ENCODE results near the gene AGO4. TPM values are rescaled to one million over a fixed set of nuclear protein-coding genes. Genes with fewer than 3 reads are reported as not detected.

AGO4 gene
- total RNA-seq, 1 donor from 2014 or later: 21.4 TPM

DNA sequence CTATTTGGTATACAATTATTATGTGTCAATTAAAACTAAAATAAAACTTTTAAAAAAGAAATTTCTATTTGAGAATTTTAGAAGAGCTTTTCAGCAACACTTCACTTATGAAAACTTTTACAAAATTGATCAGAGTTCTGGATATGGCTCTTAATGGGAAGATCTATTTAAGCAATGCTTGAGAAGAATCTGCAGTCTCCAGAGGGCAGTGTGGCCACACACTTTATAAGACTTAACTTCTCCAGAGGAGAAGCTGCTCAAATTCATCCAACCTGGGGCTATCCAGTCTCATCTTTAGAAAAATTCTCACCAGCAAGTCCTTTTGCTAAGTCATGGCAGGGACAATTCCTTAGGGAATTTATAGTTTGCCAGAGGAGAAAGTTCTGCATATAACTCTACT, 50.0 kb downstream of the AGO4 start:
- no peak for DNase-seq (ENCODE audit: extremely low spot score, unreplicated experiment)
- TF ChIP-seq, protein P1, sequence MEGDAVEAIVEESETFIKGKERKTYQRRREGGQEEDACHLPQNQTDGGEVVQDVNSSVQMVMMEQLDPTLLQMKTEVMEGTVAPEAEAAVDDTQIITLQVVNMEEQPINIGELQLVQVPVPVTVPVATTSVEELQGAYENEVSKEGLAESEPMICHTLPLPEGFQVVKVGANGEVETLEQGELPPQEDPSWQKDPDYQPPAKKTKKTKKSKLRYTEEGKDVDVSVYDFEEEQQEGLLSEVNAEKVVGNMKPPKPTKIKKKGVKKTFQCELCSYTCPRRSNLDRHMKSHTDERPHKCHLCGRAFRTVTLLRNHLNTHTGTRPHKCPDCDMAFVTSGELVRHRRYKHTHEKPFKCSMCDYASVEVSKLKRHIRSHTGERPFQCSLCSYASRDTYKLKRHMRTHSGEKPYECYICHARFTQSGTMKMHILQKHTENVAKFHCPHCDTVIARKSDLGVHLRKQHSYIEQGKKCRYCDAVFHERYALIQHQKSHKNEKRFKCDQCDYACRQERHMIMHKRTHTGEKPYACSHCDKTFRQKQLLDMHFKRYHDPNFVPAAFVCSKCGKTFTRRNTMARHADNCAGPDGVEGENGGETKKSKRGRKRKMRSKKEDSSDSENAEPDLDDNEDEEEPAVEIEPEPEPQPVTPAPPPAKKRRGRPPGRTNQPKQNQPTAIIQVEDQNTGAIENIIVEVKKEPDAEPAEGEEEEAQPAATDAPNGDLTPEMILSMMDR (conservative IDR thresholded peaks at IDR 0.05): peak; percentile 44

DNA sequence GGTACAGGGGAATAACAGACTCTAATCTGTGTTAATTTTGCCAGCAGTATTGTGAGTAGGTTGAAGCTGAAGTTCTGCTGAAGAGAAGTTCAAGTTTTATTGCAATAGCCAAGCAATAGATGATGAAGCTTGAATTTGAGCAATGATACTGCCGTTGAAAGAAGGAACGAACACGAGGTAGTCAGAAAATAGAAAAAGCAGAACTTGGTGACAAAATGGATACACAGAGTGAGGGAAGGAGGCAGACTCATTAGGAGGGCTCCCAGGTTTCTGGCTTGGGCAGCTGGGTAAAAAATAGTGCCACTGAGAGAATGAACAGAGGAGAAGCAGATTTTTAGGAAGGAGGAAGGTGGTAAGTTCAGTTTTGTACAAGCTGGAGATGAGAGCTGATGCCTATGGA, 52.9 kb downstream of the AGO4 start:
- Mint-ChIP-seq H3K27me3 (no peaks in the 10 kb centered on the region), H3K9me3 (no peaks in the 10 kb centered on the region), H3K36me3 (peaks cover 6% of the 10 kb centered on the region), H3K27ac (no peak overlapping the region), H3K4me3 (no peak overlapping the region), H3K4me1 (ENCODE audit: unreplicated experiment) (peaks cover 4% of the 10 kb centered on the region)
- no peak for DNase-seq (ENCODE audit: extremely low spot score, unreplicated experiment)
- TF ChIP-seq, protein P1 (conservative IDR thresholded peaks at IDR 0.05): no peak

More for the DNA sequence above, 50.0 kb downstream of the AGO4 start:
- no peak overlapping the region for H3K27ac Mint-ChIP-seq
- no peaks in the 10 kb centered on the region for H3K4me1 Mint-ChIP-seq (ENCODE audit: unreplicated experiment)
- no peaks in the 10 kb centered on the region for H3K9me3 Mint-ChIP-seq
- no peak overlapping the region for H3K4me3 Mint-ChIP-seq
- H3K27me3 Mint-ChIP-seq: no peaks in the 10 kb centered on the region
- H3K36me3 Mint-ChIP-seq: peaks cover 6% of the 10 kb centered on the region

DNA sequence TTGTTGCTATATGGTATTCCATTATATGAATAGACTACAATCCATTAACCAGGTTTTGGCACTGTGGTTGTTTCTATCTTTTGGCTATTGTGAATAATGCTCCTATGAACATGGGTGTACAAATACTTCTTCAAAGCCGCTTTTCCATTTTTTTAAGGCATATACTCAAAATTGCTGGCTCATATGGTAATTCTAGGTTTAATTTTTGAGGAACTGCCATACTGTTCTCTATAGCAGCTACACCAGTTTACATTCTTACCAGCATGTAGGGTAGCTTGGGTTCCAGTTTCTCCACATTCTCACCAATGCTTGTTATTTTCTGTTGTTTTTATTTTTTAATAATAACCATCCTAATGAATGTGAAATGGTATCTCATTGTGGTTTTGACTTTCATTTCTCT, 55.3 kb downstream of the AGO4 start:
- Mint-ChIP-seq H3K27me3 (no peaks in the 10 kb centered on the region), H3K4me3 (no peak overlapping the region), H3K36me3 (no peaks in the 10 kb centered on the region), H3K4me1 (ENCODE audit: unreplicated experiment) (peaks cover 4% of the 10 kb centered on the region), H3K9me3 (no peaks in the 10 kb centered on the region), H3K27ac (no peak overlapping the region)
- no peak for DNase-seq (ENCODE audit: extremely low spot score, unreplicated experiment)
- TF ChIP-seq, protein P1 (conservative IDR thresholded peaks at IDR 0.05): no peak

DNA sequence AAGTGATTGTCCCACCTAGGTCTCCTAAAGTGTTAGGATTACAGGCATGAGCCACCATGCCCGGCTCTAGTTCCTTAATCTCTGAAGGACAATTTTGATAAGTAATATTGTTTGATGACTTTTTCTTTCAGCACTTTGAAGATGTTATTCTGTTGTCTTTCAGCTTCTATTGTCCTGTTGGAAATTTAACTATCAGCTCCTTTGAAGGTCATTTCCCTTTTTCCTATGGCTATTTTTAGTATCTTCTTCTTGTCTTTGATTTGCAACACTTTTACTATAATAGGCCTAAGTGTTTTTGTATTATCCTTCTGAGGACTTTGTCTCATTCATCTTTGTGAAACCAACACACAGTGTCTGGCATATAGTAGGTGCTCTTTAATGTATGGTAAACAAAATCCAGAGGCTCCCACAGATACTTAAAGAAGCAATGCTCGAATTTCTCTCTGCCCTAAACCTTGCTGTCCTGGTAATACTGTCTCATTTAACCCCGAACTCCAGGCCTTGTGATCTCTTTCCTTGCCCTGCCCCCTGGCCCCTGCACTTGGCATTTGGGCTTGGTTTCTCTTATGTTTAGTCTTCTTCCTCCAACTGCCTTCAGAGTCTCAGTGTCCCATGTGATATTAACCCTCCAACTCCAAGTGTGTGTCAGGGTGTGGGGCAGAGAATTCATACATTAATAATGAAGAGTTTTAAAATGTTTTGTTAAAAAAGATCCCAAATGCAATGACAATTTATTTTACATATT, 56.2 kb downstream of the AGO4 start:
- Mint-ChIP-seq H3K27ac (no peak overlapping the region), H3K4me1 (ENCODE audit: unreplicated experiment) (peaks cover 4% of the 10 kb centered on the region), H3K36me3 (no peaks in the 10 kb centered on the region), H3K9me3 (no peaks in the 10 kb centered on the region), H3K4me3 (no peak overlapping the region), H3K27me3 (no peaks in the 10 kb centered on the region)
- TF ChIP-seq, protein P1 (conservative IDR thresholded peaks at IDR 0.05): no peak
- DNase-seq (ENCODE audit: extremely low spot score, unreplicated experiment): no peak

DNA sequence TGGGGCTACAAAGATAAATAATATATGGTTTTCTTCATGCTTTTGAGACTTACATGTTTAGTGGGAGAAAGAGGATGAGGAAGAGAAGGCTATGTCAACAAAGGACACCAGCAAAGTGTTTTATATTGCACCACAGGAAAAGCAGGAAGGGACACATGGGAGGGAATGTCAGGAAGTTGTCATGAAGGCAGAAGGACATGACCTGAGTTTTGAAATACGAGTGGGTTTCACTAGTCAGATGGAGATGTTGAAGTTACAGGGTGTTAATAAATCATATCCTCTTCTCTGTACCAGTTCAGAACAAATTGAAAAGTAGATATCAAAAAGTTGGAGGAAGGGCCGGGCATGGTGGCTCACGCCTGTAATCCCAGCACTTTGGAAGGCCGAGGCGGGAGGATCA, 57.0 kb downstream of the AGO4 start:
- no peak for DNase-seq (ENCODE audit: extremely low spot score, unreplicated experiment)
- Mint-ChIP-seq H3K36me3 (no peaks in the 10 kb centered on the region), H3K4me3 (no peak overlapping the region), H3K9me3 (no peaks in the 10 kb centered on the region), H3K27ac (no peak overlapping the region), H3K27me3 (no peaks in the 10 kb centered on the region), H3K4me1 (ENCODE audit: unreplicated experiment) (peaks cover 4% of the 10 kb centered on the region)
- TF ChIP-seq, protein P1 (conservative IDR thresholded peaks at IDR 0.05): no peak
